HCT116 (cell line): ENCODE measurements around the gene SPOP. TPM values are rescaled to one million over a fixed set of nuclear protein-coding genes. Genes with fewer than 3 reads are reported as not detected.

Experiments
- ATAC-seq: fragments of 200-7000 bp; cut with Tn5 transposase; 2 replicates; pipeline ENCODE4 v1.9.1; 2020; ENCODE audit warnings: mild to moderate bottlenecking, moderate library complexity
- BruUV-seq: library from RNA; stranded (reverse); fragments of 400-500 nt; replicated peaks from 2 replicates; lab custom pipeline; 2021; lab: Mats Ljungman, UMichigan
- CTCF ChIA-PET: fragments of 300-600 bp; sonication (Branson Sonifier 250); formaldehyde crosslinking; loops from one replicate; lab custom pipeline; 2021; ENCODE audit warnings: antibody characterized with exemption; lab: Charles Lee
- POLR2A ChIA-PET: fragments of 300-600, 350-600 bp; sonication (Branson Sonifier 250); formaldehyde crosslinking; loops from one replicate; lab custom pipeline; 2021; ENCODE audit warnings: antibody characterized with exemption; lab: Charles Lee
- RAD21 ChIA-PET, 2 experiments: fragments of 300-600 bp; sonication (Branson Sonifier 250); formaldehyde crosslinking; loops; one replicate each; lab custom pipeline; 2023; ENCODE audit warnings: low total read pairs in 2 of 2; ENCODE audit not compliant: uncharacterized antibody in 2 of 2, unreplicated experiment in 2 of 2, low non-redundant PET in 1 of 2; lab: Charles Lee
- DNase-seq: peaks from one replicate; pipeline ENCODE4 v3.0.0-alpha.2; 2010; ENCODE audit warnings: low read depth, low spot score
- H2AFZ ChIP-seq: fragments of 200-600 bp; shearing (Covaris generic), sonication (generic); 2 replicates; pipeline ENCODE4 v1.6.1; 2017; ENCODE audit warnings: low read depth, mixed run types, mixed read lengths, antibody characterized with exemption, low read length; ENCODE audit not compliant: poor library complexity, severe bottlenecking
- H3K27ac ChIP-seq: 2 replicates; pipeline ENCODE4 v1.5.1; 2012; ENCODE audit warnings: low read depth, low read length
- H3K27me3 ChIP-seq: fragments of 200-600 bp; sonication (generic); 2 replicates; pipeline ENCODE4 v1.6.1; 2016; ENCODE audit warnings: mixed run types, low read length, mixed read lengths; ENCODE audit not compliant: insufficient read depth
- H3K36me3 ChIP-seq, 2 experiments: fragments of 200-500 bp in 1 of 2; fragments of 200-600 bp in 1 of 2; sonication (Bioruptor generic) in 1 of 2; sonication (generic) in 1 of 2; 2 replicates each; pipeline versions ENCODE4 v1.5.1 to v1.6.1; 2014 to 2016; ENCODE audit warnings: low read length in 2 of 2, inconsistent platforms in 1 of 2, mixed read lengths in 1 of 2, mixed run types in 1 of 2; ENCODE audit not compliant: insufficient read depth in 2 of 2, control insufficient read depth in 1 of 2
- H3K4me1 ChIP-seq, 2 experiments: fragments of 200-600 bp in 1 of 2; sonication (generic) in 1 of 2; 2 replicates each; pipeline versions ENCODE4 v1.5.1 to v1.6.1; 2012 to 2017; ENCODE audit warnings: low read length in 2 of 2, inconsistent platforms in 1 of 2, mild to moderate bottlenecking in 1 of 2, mixed read lengths in 1 of 2, mixed run types in 1 of 2, moderate library complexity in 1 of 2; ENCODE audit not compliant: insufficient read depth in 2 of 2, control insufficient read depth in 1 of 2
- H3K4me2 ChIP-seq: fragments of 200-600 bp; sonication (generic); 2 replicates; pipeline ENCODE4 v1.6.1; 2017; ENCODE audit warnings: mixed run types, low read length, mixed read lengths
- H3K4me3 ChIP-seq, 2 experiments: fragments of 200-600 bp in 1 of 2; sonication (generic) in 1 of 2; replicated peaks in 1 of 2; 2 replicates each; pipeline ENCODE4 v1.5.1; 2011 to 2016; ENCODE audit warnings: low read length in 2 of 2, control low read depth in 1 of 2, low read depth in 1 of 2, mild to moderate bottlenecking in 1 of 2, mixed read lengths in 1 of 2, mixed run types in 1 of 2
- H3K79me2 ChIP-seq: fragments of 200-600 bp; sonication (generic); 2 replicates; pipeline ENCODE4 v1.6.1; 2017; ENCODE audit warnings: mild to moderate bottlenecking, mixed run types, low read length, moderate library complexity, mixed read lengths; ENCODE audit not compliant: insufficient read depth
- H3K9ac ChIP-seq: fragments of 200-600 bp; sonication (generic); 2 replicates; pipeline ENCODE4 v1.6.1; 2016; ENCODE audit warnings: low read length, mixed read lengths
- H3K9me2 ChIP-seq: fragments of 200-600 bp; sonication (generic), shearing (Covaris generic); 2 replicates; pipeline ENCODE4 v1.6.1; 2017; ENCODE audit warnings: mixed run types, mild to moderate bottlenecking, moderate library complexity; ENCODE audit not compliant: insufficient read depth
- H3K9me3 ChIP-seq, 2 experiments: fragments of 200-500 bp in 1 of 2; fragments of 200-600 bp in 1 of 2; sonication (Bioruptor generic) in 1 of 2; sonication (generic) in 1 of 2; 2 replicates each; pipeline ENCODE4 v1.6.1; 2014 to 2017; ENCODE audit warnings: low read length in 2 of 2, mixed read lengths in 2 of 2, inconsistent platforms in 1 of 2, low read depth in 1 of 2, mild to moderate bottlenecking in 1 of 2, mixed run types in 1 of 2, moderate library complexity in 1 of 2; ENCODE audit not compliant: control insufficient read depth in 1 of 2, insufficient read depth in 1 of 2
- H4K20me1 ChIP-seq: fragments of 200-600 bp; sonication (generic), shearing (Covaris generic); 2 replicates; pipeline ENCODE4 v1.6.1; 2017; ENCODE audit warnings: mixed run types, mild to moderate bottlenecking, moderate library complexity; ENCODE audit not compliant: insufficient read depth
- EZH2phosphoT487 ChIP-seq: fragments of 200-600 bp; IDR thresholded peaks from 2 replicates; pipeline ENCODE4 v1.6.1; 2018; ENCODE audit warnings: antibody characterized with exemption, borderline replicate concordance
- JUND ChIP-seq: IDR thresholded peaks from 2 replicates; pipeline ENCODE4 v1.6.1; 2012
- POLR2A ChIP-seq: IDR thresholded peaks from 2 replicates; pipeline ENCODE4 v1.7.0; 2011; ENCODE audit warnings: borderline replicate concordance; ENCODE audit not compliant: insufficient read depth, insufficient read length; ENCODE audit errors: extremely low read depth
- POLR2AphosphoS5 ChIP-seq: IDR thresholded peaks from 2 replicates; pipeline ENCODE4 v1.6.1; 2011; ENCODE audit warnings: mild to moderate bottlenecking, low read depth, low read length, moderate library complexity
- RAD21 ChIP-seq: IDR thresholded peaks from 2 replicates; pipeline ENCODE4 v1.6.1; 2012; ENCODE audit warnings: low read depth, mild to moderate bottlenecking
- SRF ChIP-seq: IDR thresholded peaks from 2 replicates; pipeline ENCODE4 v1.6.1; 2012; ENCODE audit warnings: low read depth
- YY1 ChIP-seq: IDR thresholded peaks from 2 replicates; pipeline ENCODE4 v1.6.1; 2011; ENCODE audit warnings: low read length, low read depth, moderate library complexity, mild to moderate bottlenecking; ENCODE audit not compliant: insufficient replicate concordance; ENCODE audit errors: extremely low read depth
- ZFX ChIP-seq: fragments of 450-650 bp; IDR thresholded peaks from 2 replicates; pipeline ENCODE4 v1.6.1; 2017
- ZNF274 ChIP-seq: fragments of 200-500 bp; sonication (Bioruptor generic); IDR thresholded peaks from 2 replicates; pipeline ENCODE4 v1.6.1; 2014; ENCODE audit warnings: mild to moderate bottlenecking, low read depth, low read length, inconsistent platforms
- intact Hi-C: fragments of 100-400 bp; cut with micrococcal nuclease; formaldehyde crosslinking; loops from 2 replicates; pipeline ENCODE4 v1.10.0; 2022
- total RNA-seq: library from RNA; stranded (reverse); gene quantifications from one replicate; pipeline ENCODE4 v1.2.1, GENCODE V29; 2021; ENCODE audit not compliant: unreplicated experiment
- TF ChIP-seq, protein P1 (sequence below): IDR thresholded peaks from 2 replicates; pipeline ENCODE4 v1.6.1; 2012; ENCODE audit warnings: low read depth

Gene SPOP
- total RNA-seq, 1 experiment from 2014 or later, result 85.1 TPM

DNA sequence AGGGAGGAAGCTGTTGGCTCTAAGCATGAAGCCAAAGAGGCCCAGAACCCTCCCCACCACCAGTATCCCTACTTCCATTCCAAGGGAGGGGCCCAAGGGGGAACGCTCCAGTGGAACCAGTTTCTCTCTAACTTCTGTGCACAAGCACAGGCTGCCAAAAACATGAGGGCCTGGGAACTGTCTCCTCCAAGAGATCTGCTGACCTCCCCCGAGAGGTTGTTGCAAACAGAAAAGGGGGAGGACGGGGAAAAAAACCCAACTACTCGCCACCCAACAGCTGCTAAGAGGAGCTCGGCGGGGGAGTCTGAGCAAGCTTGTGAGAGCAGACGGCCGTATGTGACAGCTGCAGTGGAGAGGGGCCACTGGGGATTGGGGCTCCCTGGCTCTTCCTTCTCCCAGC is 45.5 kb upstream of the SPOP start:
- no peak overlapping the region for H3K9ac ChIP-seq
- H3K9me2 ChIP-seq, result no peaks in the 10 kb centered on the region
- no peak for TF ChIP-seq YY1
- TF ChIP-seq ZNF274, result no peak
- no peak overlapping the region for H3K27ac ChIP-seq
- no peaks in the 10 kb centered on the region for H3K36me3 ChIP-seq
- no peak overlapping the region for H3K4me2 ChIP-seq
- no peaks in the 10 kb centered on the region for H3K4me1 ChIP-seq
- ATAC-seq (no peak), DNase-seq (no peak)
- no peaks in the 10 kb centered on the region for H3K9me3 ChIP-seq
- no peaks in the 10 kb centered on the region for H3K79me2 ChIP-seq
- no peak overlapping the region for H3K4me3 ChIP-seq
- intact Hi-C loops, result no loop called here
- H4K20me1 ChIP-seq, result no peaks in the 10 kb centered on the region
- H3K27me3 ChIP-seq, result no peaks in the 10 kb centered on the region
- no peak overlapping the region for H2AFZ ChIP-seq
- BruUV-seq, result no TSS peak
- ChIA-PET CTCF (no interaction called here), RAD21 (no interaction called here), POLR2A (no interaction called here)

- H3K4me2 ChIP-seq, result no peak overlapping the region
- no peaks in the 10 kb centered on the region for H3K4me1 ChIP-seq
- no peaks in the 10 kb centered on the region for H4K20me1 ChIP-seq
- no peak overlapping the region for H3K27ac ChIP-seq
- H3K9me3 ChIP-seq, result no peaks in the 10 kb centered on the region
- CTCF ChIA-PET, result interaction anchor here (1.3 kb wide), 1 partner anchor 165 kb away, joined by 5 read pairs; no protein-coding TSS in a partner anchor
- TF ChIP-seq POLR2AphosphoS5 (no peak), ZFX (no peak), YY1 (no peak), JUND (no peak), POLR2A (no peak), SRF (no peak), RAD21 (no peak), EZH2phosphoT487 (no peak)
- TF ChIP-seq, protein P1, sequence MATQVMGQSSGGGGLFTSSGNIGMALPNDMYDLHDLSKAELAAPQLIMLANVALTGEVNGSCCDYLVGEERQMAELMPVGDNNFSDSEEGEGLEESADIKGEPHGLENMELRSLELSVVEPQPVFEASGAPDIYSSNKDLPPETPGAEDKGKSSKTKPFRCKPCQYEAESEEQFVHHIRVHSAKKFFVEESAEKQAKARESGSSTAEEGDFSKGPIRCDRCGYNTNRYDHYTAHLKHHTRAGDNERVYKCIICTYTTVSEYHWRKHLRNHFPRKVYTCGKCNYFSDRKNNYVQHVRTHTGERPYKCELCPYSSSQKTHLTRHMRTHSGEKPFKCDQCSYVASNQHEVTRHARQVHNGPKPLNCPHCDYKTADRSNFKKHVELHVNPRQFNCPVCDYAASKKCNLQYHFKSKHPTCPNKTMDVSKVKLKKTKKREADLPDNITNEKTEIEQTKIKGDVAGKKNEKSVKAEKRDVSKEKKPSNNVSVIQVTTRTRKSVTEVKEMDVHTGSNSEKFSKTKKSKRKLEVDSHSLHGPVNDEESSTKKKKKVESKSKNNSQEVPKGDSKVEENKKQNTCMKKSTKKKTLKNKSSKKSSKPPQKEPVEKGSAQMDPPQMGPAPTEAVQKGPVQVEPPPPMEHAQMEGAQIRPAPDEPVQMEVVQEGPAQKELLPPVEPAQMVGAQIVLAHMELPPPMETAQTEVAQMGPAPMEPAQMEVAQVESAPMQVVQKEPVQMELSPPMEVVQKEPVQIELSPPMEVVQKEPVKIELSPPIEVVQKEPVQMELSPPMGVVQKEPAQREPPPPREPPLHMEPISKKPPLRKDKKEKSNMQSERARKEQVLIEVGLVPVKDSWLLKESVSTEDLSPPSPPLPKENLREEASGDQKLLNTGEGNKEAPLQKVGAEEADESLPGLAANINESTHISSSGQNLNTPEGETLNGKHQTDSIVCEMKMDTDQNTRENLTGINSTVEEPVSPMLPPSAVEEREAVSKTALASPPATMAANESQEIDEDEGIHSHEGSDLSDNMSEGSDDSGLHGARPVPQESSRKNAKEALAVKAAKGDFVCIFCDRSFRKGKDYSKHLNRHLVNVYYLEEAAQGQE, result no peak
- H3K9me2 ChIP-seq, result no peaks in the 10 kb centered on the region
- no peaks in the 10 kb centered on the region for H3K27me3 ChIP-seq
- no peaks in the 10 kb centered on the region for H3K79me2 ChIP-seq
- DNase-seq (no peak), ATAC-seq (no peak)
- no peak overlapping the region for H3K9ac ChIP-seq
- POLR2A ChIA-PET, result no interaction called here
- no peak overlapping the region for H2AFZ ChIP-seq
- BruUV-seq, result no TSS peak
- RAD21 ChIA-PET, result interaction anchor here in 1 of 2 experiments (0.5 kb wide), 1 partner anchor 28 kb away, joined by 3 read pairs; no protein-coding TSS in a partner anchor
- intact Hi-C loops, result no loop called here
- H3K36me3 ChIP-seq, result peaks cover 2 to 3% of the 10 kb centered on the region in 2 experiments; a peak in 1 of 4 replicates
- H3K4me3 ChIP-seq, result no peak overlapping the region
Measured at GRCh38 chr17:49722066-49722465, 44.2 kb upstream of the SPOP start.
